Neuronal stem cell (in vitro differentiated cells): Measurements from ENCODE around the gene VGLL4.
"Not testable (repeated sequence)": the region's sequence is repeated elsewhere in the genome, so short reads cannot be mapped to it uniquely, and the experiment has no call there.

Experiments used
- DNase-seq: peaks from one replicate; pipeline ENCODE4 v3.0.0-alpha.2; 2013; ENCODE audit warnings: low spot score
- H2AFZ ChIP-seq: one replicate; pipeline ENCODE4 v1.6.1; 2013; ENCODE audit warnings: mild to moderate bottlenecking, low read length, inconsistent platforms
- H2AK5ac ChIP-seq: 2 replicates; pipeline ENCODE4 v1.6.1; 2013; ENCODE audit warnings: low read depth, mild to moderate bottlenecking, inconsistent platforms, low read length, moderate library complexity, mixed read lengths
- H2BK120ac ChIP-seq: 2 replicates; pipeline ENCODE4 v1.6.1; 2013; ENCODE audit warnings: low read depth, mild to moderate bottlenecking, inconsistent platforms, low read length, moderate library complexity, mixed read lengths
- H2BK12ac ChIP-seq: one replicate; pipeline ENCODE4 v1.6.1; 2013; ENCODE audit warnings: low read length, inconsistent platforms
- H2BK15ac ChIP-seq: 2 replicates; pipeline ENCODE4 v1.6.1; 2013; ENCODE audit warnings: mild to moderate bottlenecking, low read length, inconsistent platforms, mixed read lengths
- H2BK5ac ChIP-seq: one replicate; pipeline ENCODE4 v1.6.1; 2013; ENCODE audit warnings: inconsistent platforms, mild to moderate bottlenecking, low read length, moderate library complexity
- H3K14ac ChIP-seq: one replicate; pipeline ENCODE4 v1.6.1; 2013; ENCODE audit warnings: low read length, inconsistent platforms
- H3K18ac ChIP-seq: 2 replicates; pipeline ENCODE4 v1.6.1; 2013; ENCODE audit warnings: low read length, inconsistent platforms
- H3K23ac ChIP-seq: 2 replicates; pipeline ENCODE4 v1.6.1; 2013; ENCODE audit warnings: low read depth, mild to moderate bottlenecking, mixed read lengths, low read length, inconsistent platforms; ENCODE audit not compliant: poor library complexity
- H3K27ac ChIP-seq: replicated peaks from 3 replicates; pipeline ENCODE4 v1.5.1; 2013; ENCODE audit warnings: low read length, inconsistent platforms
- H3K27me3 ChIP-seq, 3 experiments: 2 replicates each; pipeline ENCODE4 v1.6.1; 2013; ENCODE audit warnings: low read length in 3 of 3, mild to moderate bottlenecking in 2 of 3, inconsistent platforms in 1 of 3, low read depth in 1 of 3, mixed read lengths in 1 of 3, moderate library complexity in 1 of 3; ENCODE audit not compliant: control insufficient read depth in 3 of 3, insufficient read depth in 3 of 3
- H3K36me3 ChIP-seq, 2 donors: replicated peaks in 1 of 2; 2 replicates each; pipeline ENCODE4 v1.6.1; 2013; ENCODE audit warnings: low read length in 2 of 2; ENCODE audit not compliant: control insufficient read depth in 2 of 2, insufficient read depth in 2 of 2
- H3K4ac ChIP-seq: 2 replicates; pipeline ENCODE4 v1.6.1; 2013; ENCODE audit warnings: inconsistent platforms, mild to moderate bottlenecking, low read length, moderate library complexity
- H3K4me1 ChIP-seq, 2 donors: 1 replicate in 1 of 2; 2 replicates in 1 of 2; pipeline ENCODE4 v1.6.1; 2013; ENCODE audit warnings: low read length in 2 of 2, low read depth in 1 of 2; ENCODE audit not compliant: control insufficient read depth in 2 of 2, insufficient read depth in 1 of 2
- H3K4me2 ChIP-seq: one replicate; pipeline ENCODE4 v1.6.1; 2013; ENCODE audit warnings: mild to moderate bottlenecking, low read length, inconsistent platforms; ENCODE audit not compliant: insufficient read depth, poor library complexity, severe bottlenecking
- H3K4me3 ChIP-seq, 2 donors: 2 replicates each; pipeline ENCODE4 v1.5.1; 2013; ENCODE audit warnings: low read length in 2 of 2, mild to moderate bottlenecking in 2 of 2, inconsistent platforms in 1 of 2, moderate library complexity in 1 of 2
- H3K79me1 ChIP-seq: one replicate; pipeline ENCODE4 v1.6.1; 2013; ENCODE audit warnings: low read depth, mild to moderate bottlenecking, inconsistent platforms, low read length, moderate library complexity
- H3K9ac ChIP-seq: one replicate; pipeline ENCODE4 v1.6.1; 2013; ENCODE audit warnings: mild to moderate bottlenecking, low read depth, low read length, inconsistent platforms; ENCODE audit not compliant: poor library complexity
- H3K9me3 ChIP-seq, 2 donors: replicated peaks in 1 of 2; 2 replicates each; pipeline versions ENCODE3 to v1.6.1; 2013; ENCODE audit warnings: low read length in 2 of 2, mild to moderate bottlenecking in 2 of 2, inconsistent platforms in 1 of 2, low read depth in 1 of 2, mixed read lengths in 1 of 2, moderate library complexity in 1 of 2; ENCODE audit not compliant: control insufficient read depth in 2 of 2, insufficient read depth in 1 of 2
- H4K8ac ChIP-seq: one replicate; pipeline ENCODE4 v1.6.1; 2013; ENCODE audit warnings: low read depth, mild to moderate bottlenecking, inconsistent platforms, low read length, moderate library complexity
- H4K91ac ChIP-seq: one replicate; pipeline ENCODE4 v1.6.1; 2013; ENCODE audit warnings: low read length, low read depth, mild to moderate bottlenecking, inconsistent platforms; ENCODE audit not compliant: poor library complexity
- WGBS, 2 donors: extraction: QIAGEN DNeasy Blood & Tissue Kit; methylation state at CpG; one replicate each; pipeline ENCODE4 v1.1.7; 2013; ENCODE audit warnings: missing lambda C conversion rate in 2 of 2, mixed read lengths in 1 of 2; ENCODE audit not compliant: insufficient read length in 2 of 2, insufficient replicate concordance in 1 of 2; ENCODE audit errors: extremely low coverage in 2 of 2; 5-methylcytosine and 5-hydroxymethylcytosine counted together

Gene VGLL4

DNA sequence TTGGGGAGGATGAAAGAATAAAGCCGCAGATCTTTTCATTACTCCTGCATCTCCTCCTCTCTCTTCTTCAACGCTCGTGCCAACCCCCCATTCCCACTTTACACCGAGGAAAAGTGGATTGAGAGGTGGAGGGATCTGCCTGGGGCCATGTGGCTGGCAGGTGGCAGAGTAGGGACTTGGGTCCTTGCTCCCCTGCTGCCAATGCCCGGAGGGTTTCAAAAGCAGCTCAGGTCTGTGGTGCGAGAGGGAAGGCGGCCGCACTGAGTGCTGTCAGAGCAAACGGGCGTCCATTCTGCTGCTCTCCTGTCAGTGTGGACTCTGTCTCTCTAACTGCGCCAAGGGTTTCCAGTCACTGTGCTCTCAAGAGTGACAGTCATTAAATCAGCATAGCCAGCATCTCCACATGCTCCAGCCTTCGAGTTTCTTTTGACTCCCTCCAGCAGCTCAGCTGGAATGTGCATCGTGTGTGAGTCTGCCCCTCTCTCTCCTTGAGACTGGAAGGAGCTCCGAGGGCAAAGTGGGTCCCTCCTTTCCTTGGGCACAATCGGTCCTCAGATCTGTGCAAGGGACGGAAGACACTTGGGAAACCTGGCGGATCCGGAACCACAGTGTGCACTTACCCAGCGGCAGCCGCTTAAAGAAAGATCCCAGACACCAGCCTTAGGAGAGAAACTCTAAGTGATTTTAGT lies 68.6 kb downstream of the VGLL4 start:
- Histone ChIP-seq H3K4ac (no peak overlapping the region), H3K79me1 (peaks cover 7% of the 10 kb centered on the region), H3K27me3 (no peaks in the 10 kb centered on the region), H3K18ac (no peak overlapping the region), H3K14ac (no peak overlapping the region), H3K36me3 (peaks cover 7 to 59% of the 10 kb centered on the region in 2 donors), H3K4me1 (peaks cover 3 to 7% of the 10 kb centered on the region in 2 donors), H3K9ac (no peak overlapping the region), H3K23ac (no peak overlapping the region), H2BK15ac (no peak overlapping the region), H3K4me2 (no peak overlapping the region), H3K4me3 (no peak overlapping the region), H2BK120ac (no peak overlapping the region), H2BK5ac (no peak overlapping the region), H3K9me3 (peaks cover 0 to under 1% of the 10 kb centered on the region in 2 donors), H2AFZ (no peak overlapping the region), H3K27ac (no peak overlapping the region), H4K91ac (no peak overlapping the region), H2AK5ac (peak overlapping the region; percentile 17), H2BK12ac (no peak overlapping the region), H4K8ac (no peak overlapping the region)
- DNase-seq = no peak
- WGBS, 2 donors = no CpG with 5 or more reads among the region's 20 CpGs

DNA sequence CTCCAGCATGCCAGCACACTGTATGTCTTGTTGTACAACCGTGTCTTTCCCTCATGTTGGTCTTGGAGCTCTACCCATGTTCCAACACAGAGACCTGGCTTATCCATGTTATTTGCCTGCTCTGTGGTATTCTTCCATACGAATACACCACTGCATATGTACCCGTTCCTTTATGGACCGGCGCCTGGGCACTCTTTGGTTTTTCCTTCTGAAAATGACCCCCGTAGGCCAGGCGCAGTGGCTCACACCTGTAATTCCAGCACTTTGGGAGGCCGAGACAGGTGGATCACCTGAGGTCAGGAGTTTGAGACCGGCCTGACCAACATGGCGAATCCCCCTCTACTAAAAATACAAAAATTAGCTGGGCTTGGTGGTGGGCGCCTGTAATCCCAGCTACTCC lies 71.1 kb downstream of the VGLL4 start:
- H2BK12ac ChIP-seq, H3K14ac ChIP-seq, H3K4me3 ChIP-seq, H2BK120ac ChIP-seq, H2AK5ac ChIP-seq, H4K8ac ChIP-seq, DNase-seq, H3K27me3 ChIP-seq, H3K9ac ChIP-seq, H2AFZ ChIP-seq, H3K23ac ChIP-seq, H3K4ac ChIP-seq, H2BK15ac ChIP-seq, H3K27ac ChIP-seq, H2BK5ac ChIP-seq, H3K18ac ChIP-seq, H3K9me3 ChIP-seq, H3K4me2 ChIP-seq, H3K4me1 ChIP-seq, H4K91ac ChIP-seq: not testable (repeated sequence)
- peaks cover 19% of the 10 kb centered on the region for H3K79me1 ChIP-seq
- WGBS, 2 donors = no CpG with 5 or more reads among the region's 11 CpGs
- peaks cover 7 to 77% of the 10 kb centered on the region in 2 donors for H3K36me3 ChIP-seq

DNA sequence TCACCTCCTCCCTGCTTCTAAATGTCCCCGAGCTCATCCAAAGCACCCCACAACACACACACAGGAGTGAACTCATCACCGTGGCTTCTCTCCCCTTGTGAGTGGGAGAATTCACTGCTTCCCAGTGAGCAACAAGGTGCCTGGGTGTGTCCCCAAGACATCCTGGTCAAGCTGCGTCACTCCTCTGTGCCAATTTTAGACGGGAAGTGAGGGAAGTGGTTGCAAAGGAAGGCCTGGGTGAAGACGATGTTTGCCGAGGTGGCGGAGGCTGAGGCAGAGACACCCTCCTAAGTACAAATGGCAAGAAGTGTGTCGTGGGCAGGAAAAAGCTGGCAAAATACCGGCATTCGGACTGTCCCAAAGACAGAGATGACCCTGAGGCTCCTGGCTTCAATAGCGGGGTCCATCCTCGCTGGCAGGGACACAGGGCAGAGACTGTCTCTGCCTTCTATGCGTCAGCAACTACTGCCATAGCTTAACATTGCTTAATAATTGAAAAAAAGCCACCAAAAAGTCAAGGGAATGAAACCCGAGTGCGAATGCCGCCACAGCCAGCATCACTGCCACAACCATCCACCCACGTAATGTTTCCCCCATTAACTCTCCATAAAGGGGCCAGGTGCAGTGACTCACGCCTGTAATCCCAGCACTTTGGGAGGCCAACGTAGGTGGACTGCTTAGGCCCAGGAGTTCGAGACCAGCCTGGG lies 72.8 kb downstream of the VGLL4 start:
- H3K36me3 ChIP-seq = peaks cover 11 to 91% of the 10 kb centered on the region in 2 donors
- no peak overlapping the region for H3K14ac ChIP-seq
- no peak overlapping the region for H2BK12ac ChIP-seq
- peaks cover 19% of the 10 kb centered on the region for H3K79me1 ChIP-seq
- H2AFZ ChIP-seq = no peak overlapping the region
- H2BK5ac ChIP-seq = no peak overlapping the region
- no peak overlapping the region for H2AK5ac ChIP-seq
- H3K18ac ChIP-seq = no peak overlapping the region
- no peak overlapping the region for H4K8ac ChIP-seq
- no peak overlapping the region for H3K4me2 ChIP-seq
- no peak overlapping the region for H3K23ac ChIP-seq
- H2BK15ac ChIP-seq = no peak overlapping the region
- no peak overlapping the region for H2BK120ac ChIP-seq
- no peaks in the 10 kb centered on the region for H3K27me3 ChIP-seq
- no peak overlapping the region for H3K9ac ChIP-seq
- WGBS, 2 donors = no CpG with 5 or more reads among the region's 20 CpGs
- H3K9me3 ChIP-seq = no peaks in the 10 kb centered on the region
- H4K91ac ChIP-seq = no peak overlapping the region
- H3K4me1 ChIP-seq = no peaks in the 10 kb centered on the region
- H3K27ac ChIP-seq = no peak overlapping the region
- no peak for DNase-seq
- H3K4ac ChIP-seq = no peak overlapping the region
- H3K4me3 ChIP-seq = no peak overlapping the region

DNA sequence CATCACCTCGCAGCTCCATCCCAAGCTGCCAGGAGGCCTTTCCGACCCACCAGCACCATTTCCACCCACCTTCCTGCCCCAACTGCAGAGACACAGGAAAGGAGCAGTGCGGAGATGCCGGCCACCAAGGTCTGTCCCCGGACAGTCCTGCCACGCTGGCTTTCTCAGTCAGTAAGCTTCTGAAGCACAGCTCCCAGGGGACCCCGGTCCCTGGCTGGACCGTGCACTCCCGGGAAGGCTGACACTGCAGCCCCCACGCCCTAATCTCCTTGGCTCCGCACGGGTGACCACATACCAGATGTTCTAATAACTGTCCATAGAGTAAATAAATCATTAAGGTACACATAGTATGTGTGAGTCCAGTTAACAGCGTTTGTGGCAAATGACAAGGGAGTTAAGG lies 73.5 kb downstream of the VGLL4 start:
- WGBS, 2 donors = no CpG with 5 or more reads among the region's 13 CpGs
- no peak overlapping the region for H4K8ac ChIP-seq

More for the DNA sequence above, 73.5 kb downstream of the VGLL4 start:
- Histone ChIP-seq H3K27me3 (no peaks in the 10 kb centered on the region), H3K4me1 (no peaks in the 10 kb centered on the region), H3K4me3 (no peak overlapping the region), H3K18ac (peak overlapping the region; percentile 77), H2AK5ac (no peak overlapping the region), H3K36me3 (peaks cover 16 to 91% of the 10 kb centered on the region in 2 donors), H3K9me3 (no peaks in the 10 kb centered on the region), H2BK12ac (no peak overlapping the region), H3K27ac (no peak overlapping the region), H3K9ac (no peak overlapping the region), H3K23ac (no peak overlapping the region), H3K14ac (no peak overlapping the region), H2AFZ (no peak overlapping the region), H3K4ac (no peak overlapping the region), H2BK120ac (no peak overlapping the region), H4K91ac (no peak overlapping the region), H2BK5ac (no peak overlapping the region), H2BK15ac (no peak overlapping the region), H3K4me2 (no peak overlapping the region), H3K79me1 (peaks cover 24% of the 10 kb centered on the region)
- DNase-seq = no peak
